HG03439 (cell line): ENCODE measurements around the gene ADAM19.

Source experiments
- ATAC-seq: cut with Tn5 transposase; IDR thresholded peaks from one replicate; pipeline ENCODE4 v1.9.1; 2021; ENCODE audit warnings: mild to moderate bottlenecking, moderate library complexity; ENCODE audit not compliant: unreplicated experiment

The ADAM19 gene

GRCh38 chr5:157544623-157544989 is 31.0 kb downstream of the ADAM19 start:
- ATAC-seq: no peak

GRCh38 chr5:157543825-157544622 is 31.6 kb downstream of the ADAM19 start:
- ATAC-seq: no peak

- no peak for ATAC-seq
Observed at GRCh38 chr5:157542282-157543000, 33.1 kb downstream of the ADAM19 start.

- no peak for ATAC-seq
Observed at GRCh38 chr5:157541447-157542118, 34.0 kb downstream of the ADAM19 start.

DNA sequence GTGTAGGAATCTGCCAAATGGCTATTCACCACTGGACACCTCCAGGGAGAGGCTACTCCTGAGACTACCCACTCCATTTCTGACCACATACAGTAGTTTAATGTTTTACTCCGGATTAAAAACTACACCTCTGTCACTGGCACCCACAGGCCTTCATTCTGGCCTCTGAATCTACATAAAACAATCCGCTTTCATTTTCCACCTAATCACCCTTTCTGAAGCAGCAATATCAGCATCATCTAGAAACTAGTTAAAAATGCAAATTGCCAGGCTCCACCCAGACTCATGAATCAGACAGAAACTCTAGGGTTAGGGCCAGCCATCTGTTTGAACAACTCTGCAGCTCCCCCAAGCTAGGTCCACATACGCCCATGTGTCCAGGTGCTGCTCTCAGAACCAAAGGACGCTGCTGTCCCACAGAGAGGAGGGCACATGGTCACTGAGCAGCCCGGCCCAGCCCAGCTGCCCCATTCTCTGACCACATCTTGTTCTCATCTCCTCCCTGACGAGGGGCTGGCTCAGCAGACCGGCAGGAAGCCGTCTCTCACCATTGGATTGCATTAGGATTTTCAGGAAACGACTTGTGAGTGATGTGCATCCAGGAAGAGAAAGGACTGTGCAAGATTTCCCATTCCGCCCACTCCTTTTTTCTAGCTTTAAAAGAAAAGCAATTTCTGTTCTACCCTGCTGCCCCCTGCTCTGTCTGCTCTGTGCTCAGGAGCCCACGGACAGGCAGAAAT is 34.7 kb downstream of the ADAM19 start:
- peak; percentile 98 for ATAC-seq

DNA sequence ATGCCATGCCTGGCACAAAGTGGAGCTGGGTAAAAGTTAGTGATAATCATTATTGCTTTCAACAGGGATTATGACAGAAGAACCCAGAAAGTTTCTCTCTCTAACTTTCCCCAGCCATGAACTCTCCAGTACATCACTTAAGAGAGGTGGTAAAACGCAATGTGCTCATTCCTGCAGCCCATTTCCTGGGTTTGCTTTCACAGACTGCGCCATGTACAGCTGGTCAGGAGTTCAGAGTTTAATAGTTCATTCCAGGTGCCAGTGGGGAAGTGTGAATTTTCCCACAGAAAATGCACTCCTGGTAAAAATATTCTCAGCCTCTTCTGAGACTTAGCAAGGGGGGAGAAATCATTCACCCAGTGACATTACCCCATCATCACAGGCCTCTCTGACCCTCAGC is 35.5 kb downstream of the ADAM19 start:
- no peak for ATAC-seq

DNA sequence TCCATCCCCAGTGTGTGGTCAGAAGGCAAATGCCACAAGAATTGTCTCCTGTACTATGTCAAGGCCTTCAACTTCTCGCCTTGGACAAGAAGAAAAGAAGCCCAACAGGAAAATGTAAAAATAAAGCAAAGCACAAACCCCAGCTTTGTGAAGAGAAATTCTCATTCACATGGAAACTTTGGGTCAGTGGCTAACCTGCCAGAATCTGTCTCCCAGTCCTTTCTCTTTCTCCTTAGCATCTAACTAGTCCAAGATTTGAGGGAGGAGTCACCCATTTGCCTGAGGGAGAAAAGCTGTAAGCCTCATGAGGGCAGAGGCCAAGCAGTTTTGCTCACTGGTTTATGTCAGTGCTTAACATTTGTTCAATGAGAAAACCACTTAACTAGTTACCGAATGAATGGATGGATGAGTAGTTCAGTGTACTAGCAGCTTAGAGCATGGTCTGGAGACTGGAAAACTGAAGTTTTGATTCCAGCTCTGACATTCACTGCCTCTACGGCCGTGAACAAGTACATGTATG is 36.0 kb downstream of the ADAM19 start:
- ATAC-seq: no peak

DNA sequence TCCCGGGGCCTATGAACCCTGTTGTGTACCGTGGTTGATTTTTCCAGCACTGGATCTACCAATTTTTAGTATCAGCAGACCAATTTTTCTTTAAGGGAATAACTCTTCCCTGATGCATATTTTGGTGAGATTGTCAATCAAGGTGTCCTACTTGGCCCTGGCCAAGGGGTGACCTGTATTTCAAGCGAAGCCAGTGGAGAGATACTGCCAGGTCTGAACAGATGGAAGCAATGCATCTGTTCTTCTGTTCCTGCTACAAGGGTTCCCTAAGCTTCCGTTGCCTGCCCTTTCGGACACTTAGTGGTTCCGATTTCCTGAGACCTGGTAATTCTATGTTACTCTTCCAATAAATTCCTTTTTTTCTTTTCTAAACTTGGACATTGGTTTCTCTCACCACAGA is 37.3 kb downstream of the ADAM19 start:
- ATAC-seq: no peak

DNA sequence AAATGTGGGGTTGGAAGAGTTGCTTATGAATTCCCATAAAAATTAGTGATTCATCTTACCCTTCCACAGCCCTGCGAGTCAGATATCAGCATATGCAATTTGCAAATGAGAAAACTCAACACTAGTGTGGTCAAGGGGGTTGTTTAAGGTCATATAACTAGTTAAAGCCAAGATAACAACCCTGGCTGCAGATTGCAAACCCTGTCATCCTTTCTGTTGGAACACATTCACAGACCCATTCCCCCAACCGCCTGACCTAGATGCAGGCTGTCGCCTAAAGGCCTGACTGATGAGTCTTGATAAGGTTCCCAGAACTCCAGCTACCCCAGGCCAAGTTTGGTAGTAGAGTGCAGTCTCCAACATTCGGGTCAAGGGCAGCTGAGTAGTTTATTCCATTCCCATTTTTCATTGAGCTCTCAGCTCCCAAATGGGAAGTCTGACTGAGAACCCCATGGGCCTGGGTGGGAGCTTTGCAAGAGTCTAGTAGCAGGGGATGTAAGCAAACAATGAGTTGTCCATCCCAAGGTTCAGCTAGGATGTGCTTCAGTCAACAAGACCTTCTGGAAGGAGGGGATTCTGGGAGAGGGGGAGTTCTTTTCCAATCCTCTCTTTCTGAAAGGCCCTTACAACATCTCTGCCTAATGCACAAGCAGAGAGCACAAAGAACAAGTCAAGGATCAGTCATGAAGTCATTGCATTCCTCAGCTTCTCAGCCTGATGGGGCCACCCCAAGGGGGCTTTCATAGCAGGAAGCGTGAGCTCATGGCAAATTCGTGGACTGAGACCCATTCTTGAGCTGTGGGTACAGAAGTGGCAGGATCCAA is 40.3 kb downstream of the ADAM19 start:
- ATAC-seq: no peak

DNA sequence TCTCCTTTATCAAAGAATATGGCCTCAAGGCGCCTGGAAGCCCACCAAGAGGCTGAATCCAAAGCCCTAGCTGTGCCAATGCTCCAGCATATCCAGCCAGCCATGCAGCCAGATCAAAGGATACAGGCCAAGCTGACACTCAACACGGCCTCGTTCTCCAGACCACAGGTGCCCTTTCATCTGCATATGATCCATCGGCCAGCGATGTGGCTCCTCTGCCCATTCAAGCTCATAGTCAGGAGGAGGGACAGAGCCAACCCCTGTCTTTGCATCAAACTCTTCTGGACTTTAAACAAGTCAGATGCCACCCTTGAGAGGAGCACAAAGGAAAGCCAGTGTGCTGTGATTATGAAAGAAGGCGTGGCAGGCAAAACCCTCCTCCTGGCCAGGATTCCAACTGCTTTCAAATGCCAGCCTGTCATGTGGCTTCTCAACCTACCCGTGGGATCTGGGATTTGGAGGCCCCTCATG is 42.5 kb downstream of the ADAM19 start:
- ATAC-seq: no peak

DNA sequence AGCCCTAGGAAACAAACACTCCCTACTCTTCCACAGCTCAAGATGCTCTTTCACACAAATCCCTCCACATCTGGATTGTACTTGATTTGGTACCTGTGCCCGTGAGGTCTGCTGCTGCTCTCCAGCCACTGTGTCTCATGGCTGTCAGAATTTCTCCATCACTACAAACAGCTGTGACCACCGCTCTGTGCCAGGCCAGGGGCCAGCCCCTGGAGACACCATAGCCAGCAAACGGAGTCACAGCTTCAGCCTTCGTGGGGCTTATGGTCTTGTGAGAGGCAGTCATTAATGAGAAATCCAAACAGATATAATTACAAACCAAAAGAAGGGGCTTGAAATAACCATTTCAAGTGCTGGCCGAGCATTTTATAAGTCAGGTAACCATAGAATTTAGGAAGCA is 43.6 kb downstream of the ADAM19 start:
- ATAC-seq: no peak

- ATAC-seq: no peak
Observed at GRCh38 chr5:157530226-157530972, 45.2 kb downstream of the ADAM19 start.

DNA sequence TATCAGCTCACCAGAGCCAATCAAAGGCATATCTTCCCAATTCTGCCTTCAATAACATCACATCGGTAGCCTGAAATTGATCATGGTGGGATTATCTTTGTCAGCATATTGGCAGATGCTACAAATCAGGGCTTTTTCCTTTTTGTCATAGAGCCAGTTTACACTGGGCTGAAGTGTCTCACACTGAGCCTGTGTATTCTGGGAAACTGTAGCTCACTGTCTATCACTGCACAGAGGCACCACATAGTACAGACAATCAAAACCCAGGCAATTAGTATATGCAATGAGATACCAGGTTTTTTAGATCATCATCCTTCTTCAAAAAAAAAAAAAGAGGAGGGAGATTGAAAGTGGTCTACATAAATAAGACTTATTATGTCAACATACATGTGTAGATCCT is 46.6 kb downstream of the ADAM19 start:
- ATAC-seq: no peak

GRCh38 chr5:157528036-157528632 is 47.4 kb downstream of the ADAM19 start:
- ATAC-seq: no peak

GRCh38 chr5:157524887-157525286 is 50.7 kb downstream of the ADAM19 start:
- ATAC-seq: no peak

DNA sequence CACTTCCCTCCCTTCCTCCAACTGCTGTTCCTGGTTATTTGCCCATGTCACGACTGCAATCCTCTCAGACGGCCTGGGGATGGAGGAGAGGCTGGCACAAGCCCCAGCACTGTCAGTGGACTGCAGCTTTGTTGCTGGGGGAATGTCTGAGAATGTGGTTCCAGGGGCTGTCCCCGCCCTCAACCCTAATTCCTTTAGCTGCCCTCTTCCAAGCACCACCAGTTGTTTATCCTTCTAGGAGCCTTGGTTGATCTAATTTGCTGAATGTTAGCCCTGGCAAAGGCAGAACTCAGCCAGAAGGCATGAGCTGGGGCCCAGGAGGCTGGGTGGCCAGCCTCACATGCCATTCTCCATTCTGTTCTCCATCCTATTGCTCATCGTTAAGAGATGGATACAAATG is 51.6 kb downstream of the ADAM19 start:
- no peak for ATAC-seq

GRCh38 chr5:157521704-157522029 is 53.9 kb downstream of the ADAM19 start:
- no peak for ATAC-seq

DNA sequence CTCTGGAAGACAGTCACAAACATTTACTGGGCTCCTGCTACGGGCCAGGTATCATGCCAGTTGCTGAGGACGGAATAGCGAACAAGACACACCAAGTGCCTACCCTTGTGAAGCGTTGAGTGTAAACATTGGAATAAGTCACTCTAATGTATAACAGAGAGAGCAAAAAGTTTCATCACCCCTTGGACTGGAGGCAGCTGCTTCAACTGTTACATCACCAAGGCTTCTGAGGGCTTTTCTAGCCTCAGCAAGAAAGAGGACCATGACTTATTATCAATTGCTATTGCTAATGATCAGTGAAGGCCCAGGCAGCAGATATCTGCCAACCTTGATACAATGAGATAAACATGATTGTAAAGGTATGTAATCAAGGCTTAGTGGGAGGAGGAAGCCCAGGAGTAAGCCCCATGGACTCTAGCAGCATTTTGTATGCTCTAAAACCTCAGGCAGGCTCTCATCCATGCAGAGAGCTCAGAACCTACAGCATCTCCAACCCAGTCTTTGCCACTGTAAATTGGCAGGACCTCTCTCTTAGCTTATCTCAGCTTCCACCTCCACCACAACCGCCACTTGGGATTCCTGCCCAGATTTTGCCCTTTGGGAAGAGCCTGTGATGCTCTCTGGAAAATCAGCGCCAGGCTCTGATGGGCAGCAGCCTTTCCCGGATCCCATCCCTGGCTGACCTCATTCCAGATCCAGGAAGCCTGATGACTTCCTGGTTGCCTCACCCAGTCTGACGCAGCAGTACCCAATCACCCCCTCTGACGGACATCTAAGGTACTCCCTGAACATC is 54.5 kb downstream of the ADAM19 start:
- no peak for ATAC-seq
